Measurements from ENCODE around the gene SEMA7A. TPM values are rescaled to one million over a fixed set of nuclear protein-coding genes. Genes with fewer than 3 reads are reported as not detected.
A peak's percentile ranks its signal among the peaks of the same experiment; 100 is the strongest.

The SEMA7A gene
- total RNA-seq, 2 experiments from 2014 or later, result 15.2 to 15.8 TPM

GRCh38 chr15:74422652-74423430, 10.9 kb downstream of the SEMA7A start:
- peaks cover 4% of the 10 kb centered on the region for H3K36me3 Mint-ChIP-seq
- no peaks in the 10 kb centered on the region for H3K9me3 Mint-ChIP-seq
- H3K4me1 Mint-ChIP-seq, result peaks cover 34% of the 10 kb centered on the region
- ATAC-seq (ENCODE audit: low read depth), result no peak
- no peak overlapping the region for H3K4me3 Mint-ChIP-seq
- POLR2A ChIA-PET, result no interaction called here
- H3K27me3 Mint-ChIP-seq, result no peaks in the 10 kb centered on the region
- DNase-seq, result no peak
- H3K27ac Mint-ChIP-seq, result peak overlapping the region; percentile 81

GRCh38 chr15:74422265-74422651, 11.5 kb downstream of the SEMA7A start:
- POLR2A ChIA-PET, result no interaction called here
- Mint-ChIP-seq H3K36me3 (peaks cover 4% of the 10 kb centered on the region), H3K27ac (no peak overlapping the region), H3K4me1 (peaks cover 31% of the 10 kb centered on the region), H3K27me3 (no peaks in the 10 kb centered on the region), H3K9me3 (no peaks in the 10 kb centered on the region), H3K4me3 (no peak overlapping the region)
- ATAC-seq (ENCODE audit: low read depth) (no peak), DNase-seq (no peak)

GRCh38 chr15:74421302-74422245, 12.2 kb downstream of the SEMA7A start:
- Mint-ChIP-seq H3K36me3 (peaks cover 4% of the 10 kb centered on the region), H3K9me3 (no peaks in the 10 kb centered on the region), H3K27me3 (no peaks in the 10 kb centered on the region), H3K4me3 (no peak overlapping the region), H3K27ac (peak overlapping the region; percentile 57), H3K4me1 (peaks cover 30% of the 10 kb centered on the region)
- POLR2A ChIA-PET, result interaction anchor here (1.9 kb wide), 1 partner anchor 11 kb away, joined by 10 read pairs; the partner anchor contains the start of gene SEMA7A
- ATAC-seq (ENCODE audit: low read depth) (no peak), DNase-seq (no peak)

GRCh38 chr15:74420193-74420905, 13.4 kb downstream of the SEMA7A start:
- peak overlapping the region; percentile 79 for H3K27ac Mint-ChIP-seq
- H3K4me1 Mint-ChIP-seq, result peaks cover 32% of the 10 kb centered on the region
- H3K27me3 Mint-ChIP-seq, result no peaks in the 10 kb centered on the region
- H3K4me3 Mint-ChIP-seq, result no peak overlapping the region
- H3K36me3 Mint-ChIP-seq, result peaks cover 5% of the 10 kb centered on the region
- POLR2A ChIA-PET, result interaction anchor here (0.9 to 1.9 kb wide), 4 partner anchors 12 to 35 kb away, joined by 4 to 14 read pairs (median 8); partner anchors contain the start of gene SEMA7A
- ATAC-seq (ENCODE audit: low read depth), result peak; percentile 38
- no peaks in the 10 kb centered on the region for H3K9me3 Mint-ChIP-seq
- no peak for DNase-seq

- no peaks in the 10 kb centered on the region for H3K27me3 Mint-ChIP-seq
- DNase-seq (no peak), ATAC-seq (ENCODE audit: low read depth) (no peak)
- H3K4me1 Mint-ChIP-seq, result peaks cover 40% of the 10 kb centered on the region
- H3K9me3 Mint-ChIP-seq, result no peaks in the 10 kb centered on the region
- peak overlapping the region; percentile 70 for H3K27ac Mint-ChIP-seq
- no peak overlapping the region for H3K4me3 Mint-ChIP-seq
- POLR2A ChIA-PET, result interaction anchor here (1.3 to 1.9 kb wide), 2 partner anchors 16 to 34 kb away, joined by 7 to 14 read pairs; no protein-coding TSS in a partner anchor
- peaks cover 5% of the 10 kb centered on the region for H3K36me3 Mint-ChIP-seq
These were observed 14.3 kb downstream of the SEMA7A start for GRCh38 chr15:74419432-74419831.

- Mint-ChIP-seq H3K27me3 (no peaks in the 10 kb centered on the region), H3K36me3 (peaks cover 9% of the 10 kb centered on the region), H3K9me3 (no peaks in the 10 kb centered on the region), H3K4me1 (peaks cover 45% of the 10 kb centered on the region), H3K4me3 (no peak overlapping the region), H3K27ac (peak overlapping the region; percentile 72)
- DNase-seq, result no peak
- ATAC-seq (ENCODE audit: low read depth), result no peak
- POLR2A ChIA-PET, result interaction anchor here (1.9 kb wide), 1 partner anchor 15 kb away, joined by 14 read pairs; no protein-coding TSS in a partner anchor
These were observed 15.0 kb downstream of the SEMA7A start for GRCh38 chr15:74418575-74419338.

- no peak for ATAC-seq (ENCODE audit: low read depth)
- POLR2A ChIA-PET, result no interaction called here
- Mint-ChIP-seq H3K4me3 (no peak overlapping the region), H3K9me3 (no peaks in the 10 kb centered on the region), H3K36me3 (peaks cover 15% of the 10 kb centered on the region), H3K4me1 (peaks cover 44% of the 10 kb centered on the region), H3K27ac (peak overlapping the region; percentile 17), H3K27me3 (no peaks in the 10 kb centered on the region)
- DNase-seq, result no peak
These were observed 16.1 kb downstream of the SEMA7A start for GRCh38 chr15:74417670-74418069.

GRCh38 chr15:74417225-74417624, 16.5 kb downstream of the SEMA7A start:
- POLR2A ChIA-PET, result no interaction called here
- H3K36me3 Mint-ChIP-seq, result peaks cover 15% of the 10 kb centered on the region
- H3K4me1 Mint-ChIP-seq, result peaks cover 43% of the 10 kb centered on the region
- no peaks in the 10 kb centered on the region for H3K27me3 Mint-ChIP-seq
- no peaks in the 10 kb centered on the region for H3K9me3 Mint-ChIP-seq
- ATAC-seq (ENCODE audit: low read depth) (no peak), DNase-seq (no peak)
- no peak overlapping the region for H3K4me3 Mint-ChIP-seq
- H3K27ac Mint-ChIP-seq, result peak overlapping the region; percentile 71

- H3K36me3 Mint-ChIP-seq, result peaks cover 17% of the 10 kb centered on the region
- H3K9me3 Mint-ChIP-seq, result no peaks in the 10 kb centered on the region
- no peak for DNase-seq
- peaks cover 40% of the 10 kb centered on the region for H3K4me1 Mint-ChIP-seq
- no peaks in the 10 kb centered on the region for H3K27me3 Mint-ChIP-seq
- ATAC-seq (ENCODE audit: low read depth), result no peak
- POLR2A ChIA-PET, result no interaction called here
- H3K27ac Mint-ChIP-seq, result peak overlapping the region; percentile 80
- peak overlapping the region; percentile 11 for H3K4me3 Mint-ChIP-seq
These were observed 17.5 kb downstream of the SEMA7A start for GRCh38 chr15:74415966-74416916.

- DNase-seq (no peak), ATAC-seq (ENCODE audit: low read depth) (peak; percentile 78)
- Mint-ChIP-seq H3K4me1 (peaks cover 33% of the 10 kb centered on the region), H3K9me3 (no peaks in the 10 kb centered on the region), H3K27ac (peak overlapping the region; percentile 80), H3K36me3 (peaks cover 21% of the 10 kb centered on the region), H3K4me3 (peak overlapping the region; percentile 44), H3K27me3 (no peaks in the 10 kb centered on the region)
- POLR2A ChIA-PET, result no interaction called here
These were observed 19.0 kb downstream of the SEMA7A start for GRCh38 chr15:74414603-74415338.

- peaks cover 28% of the 10 kb centered on the region for H3K4me1 Mint-ChIP-seq
- no peaks in the 10 kb centered on the region for H3K27me3 Mint-ChIP-seq
- DNase-seq, result no peak
- H3K36me3 Mint-ChIP-seq, result peaks cover 21% of the 10 kb centered on the region
- no peak overlapping the region for H3K4me3 Mint-ChIP-seq
- POLR2A ChIA-PET, result interaction anchor here (1.0 kb wide), 1 partner anchor 15 kb away, joined by 3 read pairs; no protein-coding TSS in a partner anchor
- H3K9me3 Mint-ChIP-seq, result no peaks in the 10 kb centered on the region
- no peak for ATAC-seq (ENCODE audit: low read depth)
- H3K27ac Mint-ChIP-seq, result peak overlapping the region; percentile 80
These were observed 19.6 kb downstream of the SEMA7A start for GRCh38 chr15:74414081-74414580.

Data from activated naive CD8-positive, alpha-beta T cell treated with anti-CD3 and anti-CD28 coated beads, Interleukin-2, amount 10 ng/mL, durations not matched to agents 7 days and 5 days (primary cell).